HFF-Myc (cell line): ENCODE results near the gene GABBR1.

Experiments used
- DNase-seq: peaks from one replicate; pipeline ENCODE4 v3.0.0-alpha.2; 2011; ENCODE audit warnings: low read depth; ENCODE audit errors: extremely low read depth
- H3K4me3 ChIP-seq: replicated peaks from 2 replicates; pipeline ENCODE4 v1.5.1; 2011; ENCODE audit warnings: low read depth, mild to moderate bottlenecking, control low read depth, low read length
- TF ChIP-seq, protein P1 (sequence below): IDR thresholded peaks from 2 replicates; pipeline ENCODE4 v1.5.1; 2012; ENCODE audit warnings: mild to moderate bottlenecking, low read depth, low read length, control low read depth; ENCODE audit errors: missing control alignments

The GABBR1 gene

DNA sequence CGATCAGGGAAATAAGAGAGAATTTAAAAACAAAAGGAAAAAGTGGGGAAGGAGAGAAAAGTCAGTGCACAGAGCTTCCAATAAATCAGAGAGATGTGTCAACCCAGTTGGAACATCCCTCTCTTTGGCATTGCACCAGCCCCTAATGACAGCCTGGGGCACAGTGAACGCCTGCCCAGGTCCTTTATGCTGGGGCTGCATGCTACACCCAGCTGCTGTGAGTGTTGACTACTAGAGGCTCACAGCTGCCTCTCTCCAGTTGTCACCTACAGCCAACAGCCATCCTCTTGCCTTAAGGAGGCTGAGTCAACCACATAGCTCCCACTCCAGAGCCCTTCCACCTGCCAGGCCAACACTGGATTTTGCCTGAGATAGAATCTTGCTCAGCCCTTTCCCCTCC lies 29.1 kb downstream of the GABBR1 start:
- DNase-seq, result no peak
- no peak overlapping the region for H3K4me3 ChIP-seq
- TF ChIP-seq, protein P1, sequence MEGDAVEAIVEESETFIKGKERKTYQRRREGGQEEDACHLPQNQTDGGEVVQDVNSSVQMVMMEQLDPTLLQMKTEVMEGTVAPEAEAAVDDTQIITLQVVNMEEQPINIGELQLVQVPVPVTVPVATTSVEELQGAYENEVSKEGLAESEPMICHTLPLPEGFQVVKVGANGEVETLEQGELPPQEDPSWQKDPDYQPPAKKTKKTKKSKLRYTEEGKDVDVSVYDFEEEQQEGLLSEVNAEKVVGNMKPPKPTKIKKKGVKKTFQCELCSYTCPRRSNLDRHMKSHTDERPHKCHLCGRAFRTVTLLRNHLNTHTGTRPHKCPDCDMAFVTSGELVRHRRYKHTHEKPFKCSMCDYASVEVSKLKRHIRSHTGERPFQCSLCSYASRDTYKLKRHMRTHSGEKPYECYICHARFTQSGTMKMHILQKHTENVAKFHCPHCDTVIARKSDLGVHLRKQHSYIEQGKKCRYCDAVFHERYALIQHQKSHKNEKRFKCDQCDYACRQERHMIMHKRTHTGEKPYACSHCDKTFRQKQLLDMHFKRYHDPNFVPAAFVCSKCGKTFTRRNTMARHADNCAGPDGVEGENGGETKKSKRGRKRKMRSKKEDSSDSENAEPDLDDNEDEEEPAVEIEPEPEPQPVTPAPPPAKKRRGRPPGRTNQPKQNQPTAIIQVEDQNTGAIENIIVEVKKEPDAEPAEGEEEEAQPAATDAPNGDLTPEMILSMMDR, result no peak

DNA sequence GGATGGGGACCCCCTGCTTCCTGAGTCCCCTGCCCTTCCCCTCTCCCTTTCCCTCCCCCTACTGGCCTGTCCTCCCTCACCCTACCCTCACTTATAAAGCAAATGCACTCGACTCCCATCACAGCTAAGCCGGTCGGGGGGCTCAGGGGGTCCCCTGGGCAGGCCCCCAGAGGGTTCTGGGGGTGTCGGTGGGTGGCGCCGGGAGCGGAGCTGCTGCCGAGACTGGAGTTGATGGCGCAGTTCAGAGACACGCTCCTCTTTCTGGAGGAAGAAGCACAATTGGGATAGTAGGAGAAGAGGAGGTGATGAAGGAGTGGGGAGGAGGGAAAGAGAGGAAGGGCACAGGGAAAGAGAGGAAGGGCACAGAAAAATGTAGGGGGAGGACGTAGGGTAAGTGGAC lies 29.5 kb downstream of the GABBR1 start:
- TF ChIP-seq, protein P1, result no peak
- H3K4me3 ChIP-seq, result no peak overlapping the region
- no peak for DNase-seq

DNA sequence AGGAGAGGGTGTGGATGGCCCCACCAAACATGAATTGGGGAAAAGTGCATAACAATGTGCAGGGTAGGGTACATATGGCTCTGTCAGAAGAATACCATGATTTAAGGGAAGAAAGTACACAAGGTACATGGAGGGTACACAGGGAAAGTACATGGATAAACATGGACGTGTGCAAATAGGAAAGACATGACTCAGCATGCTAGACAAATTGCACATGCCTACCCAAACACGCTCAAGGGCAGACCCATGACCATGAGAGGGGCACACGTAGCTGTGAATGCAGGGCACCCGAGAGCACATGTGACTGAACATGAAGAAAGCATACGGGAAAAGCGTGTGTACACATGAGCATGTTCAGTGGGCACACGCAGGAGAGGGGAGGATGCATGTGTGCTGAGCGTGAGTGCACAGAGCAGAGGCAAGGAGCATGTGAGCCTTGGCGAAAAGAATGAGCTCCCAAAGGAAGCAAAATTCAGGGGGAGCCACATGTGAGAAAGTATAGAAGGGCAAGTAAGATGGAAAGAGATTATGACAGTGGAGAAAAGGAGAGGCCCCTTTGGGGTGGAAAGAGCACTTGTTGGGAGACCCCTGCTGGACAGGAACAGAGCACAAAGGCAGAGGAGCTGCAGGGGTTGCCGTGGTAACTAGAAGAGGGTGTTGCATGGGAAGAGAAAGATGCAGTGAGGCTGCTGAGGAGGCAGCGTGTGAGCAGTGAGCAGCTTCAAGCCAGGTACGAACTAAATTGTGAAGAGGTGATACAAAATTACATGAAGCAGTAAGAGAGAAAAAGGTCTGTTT lies 30.2 kb downstream of the GABBR1 start:
- no peak overlapping the region for H3K4me3 ChIP-seq
- DNase-seq, result no peak
- TF ChIP-seq, protein P1, result peak; percentile 30

DNA sequence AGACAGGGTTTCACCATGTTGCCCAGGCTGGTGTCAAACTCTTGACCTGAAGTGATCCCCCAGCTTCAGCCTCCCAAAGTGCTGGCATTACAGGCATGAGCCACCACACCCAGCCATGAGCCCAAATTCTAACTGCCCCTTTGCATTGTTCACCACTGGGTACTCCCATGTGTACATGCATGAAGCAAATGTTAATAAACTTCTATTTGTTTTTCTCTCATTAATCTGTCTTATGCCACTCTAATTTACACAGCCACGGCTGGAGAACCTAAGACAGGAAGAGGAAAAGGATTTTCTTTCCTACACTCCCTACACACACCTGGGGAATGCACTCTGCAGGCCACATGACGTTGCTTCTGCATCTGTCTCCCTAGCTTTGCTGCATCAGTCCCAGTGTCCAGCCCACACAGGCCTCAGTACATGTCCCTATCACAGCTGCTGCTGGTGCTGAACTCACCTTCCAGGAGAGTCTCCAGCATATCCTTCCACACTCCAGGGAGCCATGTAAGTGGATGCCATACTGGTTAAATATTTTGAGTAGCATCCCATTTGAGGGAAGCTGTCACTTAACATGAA lies 34.7 kb downstream of the GABBR1 start:
- TF ChIP-seq, protein P1, result no peak
- no peak for DNase-seq
- no peak overlapping the region for H3K4me3 ChIP-seq

DNA sequence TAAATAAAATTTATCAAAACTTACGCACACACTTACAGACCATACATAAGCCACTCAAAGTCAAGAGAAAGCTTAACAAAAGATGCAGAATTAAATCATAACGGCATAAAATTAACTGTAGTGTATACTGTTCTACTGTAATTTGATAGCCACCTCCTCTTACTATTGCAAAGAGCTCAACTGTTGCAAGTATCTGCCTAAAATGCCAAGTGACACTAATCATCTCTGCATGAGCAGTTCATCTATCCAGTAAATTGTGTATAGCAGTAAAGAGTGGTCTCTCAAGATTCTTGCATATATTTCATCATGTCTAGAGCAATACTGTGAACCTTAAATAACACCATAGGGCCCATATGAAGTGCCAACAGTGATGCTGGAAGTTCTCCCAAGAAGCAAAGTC lies 35.8 kb downstream of the GABBR1 start:
- DNase-seq, result no peak
- H3K4me3 ChIP-seq, result no peak overlapping the region
- TF ChIP-seq, protein P1, result no peak

DNA sequence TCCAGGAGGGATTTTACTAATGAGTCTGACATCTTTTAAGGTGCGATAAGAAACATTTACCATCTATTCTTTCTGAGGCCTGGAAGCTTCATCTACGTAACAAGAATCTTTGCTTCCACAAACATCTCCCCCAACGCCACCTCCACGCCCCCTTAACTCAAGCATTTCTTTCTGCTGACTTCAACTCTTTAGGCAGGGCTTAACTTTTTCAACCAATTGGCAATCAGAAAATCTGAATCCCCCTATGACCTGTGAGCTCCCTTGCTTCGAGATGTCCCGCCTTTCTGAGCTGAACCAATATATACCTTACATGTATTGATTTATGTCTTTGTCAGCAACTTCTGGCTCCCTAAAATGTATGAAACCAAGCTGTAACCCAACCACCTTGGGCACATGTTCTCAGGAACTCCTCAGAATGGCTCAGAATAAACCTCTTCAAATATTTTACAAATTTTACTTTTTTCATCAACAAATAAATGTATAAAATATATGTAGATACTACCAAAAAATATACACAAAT lies 36.5 kb downstream of the GABBR1 start:
- DNase-seq, result no peak
- TF ChIP-seq, protein P1, result no peak
- no peak overlapping the region for H3K4me3 ChIP-seq
